Transverse colon (tissue), 4 donors: ENCODE measurements around the gene ABCC2.
A peak's percentile ranks its signal among the peaks of the same experiment; 100 is the strongest.

Experiments used
- CTCF ChIP-seq, 5 experiments: fragments of 200-600 bp in 3 of 5; fragments of 450-650 bp in 2 of 5; sonication (generic) in 3 of 5; IDR thresholded peaks; 1 replicate in 2 of 5; 2 replicates in 3 of 5; pipeline ENCODE4 v1.5.1; 2016 to 2017; ENCODE audit warnings: antibody characterized with exemption in 5 of 5, inconsistent platforms in 3 of 5, mild to moderate bottlenecking in 2 of 5, moderate library complexity in 1 of 5
- EP300 ChIP-seq: sonication (generic); formaldehyde crosslinking; IDR thresholded peaks from one replicate; pipeline ENCODE4 v1.6.1; 2017; ENCODE audit warnings: antibody characterized with exemption, low read depth
- POLR2A ChIP-seq: fragments of 450-650 bp; IDR thresholded peaks from one replicate; pipeline ENCODE4 v1.6.1; 2016; ENCODE audit warnings: antibody characterized with exemption, mild to moderate bottlenecking, moderate library complexity
- POLR2AphosphoS5 ChIP-seq, 3 donors: sonication (generic); formaldehyde crosslinking; IDR thresholded peaks; one replicate each; pipeline ENCODE4 v1.6.1; 2016; ENCODE audit warnings: antibody characterized with exemption in 3 of 3

- TF ChIP-seq EP300 (no peak), CTCF (IDR thresholded peaks at IDR 0.05) (peak in 2 of 5 experiments; percentile 14 to 24), POLR2A (no peak), POLR2AphosphoS5 (IDR thresholded peaks at IDR 0.05) (no peak)
Observed at GRCh38 chr10:99859585-99859984, 77.1 kb downstream of the ABCC2 start.
